Sigmoid colon (tissue), 7 donors: ENCODE data around the gene SDF2. TPM values are rescaled to one million over a fixed set of nuclear protein-coding genes. Genes with fewer than 3 reads are reported as not detected.

Source experiments
- DNase-seq: peaks from one replicate; pipeline ENCODE4 v3.0.0-alpha.2; 2019
- H3K27ac ChIP-seq, 4 donors: fragments of 200-600 bp; sonication (generic); one replicate each; pipeline ENCODE4 v1.5.1; 2016 to 2019; ENCODE audit warnings: mild to moderate bottlenecking in 1 of 4
- H3K27me3 ChIP-seq, 3 donors: fragments of 200-600 bp; sonication (generic); one replicate each; pipeline ENCODE4 v1.5.1; 2019; ENCODE audit warnings: mild to moderate bottlenecking in 1 of 3
- H3K36me3 ChIP-seq, 4 donors: fragments of 200-600 bp; sonication (generic); one replicate each; pipeline ENCODE4 v1.5.1; 2016 to 2019
- H3K4me1 ChIP-seq, 4 donors: fragments of 200-600 bp; sonication (generic); one replicate each; pipeline ENCODE4 v1.5.1; 2017 to 2019
- H3K4me3 ChIP-seq, 4 donors: fragments of 200-600 bp; sonication (generic); one replicate each; pipeline ENCODE4 v1.5.1; 2017 to 2019; ENCODE audit warnings: mild to moderate bottlenecking in 2 of 4, moderate library complexity in 1 of 4
- H3K9me3 ChIP-seq, 4 donors: fragments of 200-600 bp in 3 of 4; sonication (generic) in 3 of 4; one replicate each; pipeline versions ENCODE4 v1.5.1 to v1.6.1; 2013 to 2019
- CTCF ChIP-seq, 4 experiments: fragments of 450-650 bp in 3 of 4; fragments of 200-600 bp in 1 of 4; IDR thresholded peaks; one replicate each; pipeline ENCODE4 v1.5.1; 2016 to 2019; ENCODE audit warnings: antibody characterized with exemption in 4 of 4, mild to moderate bottlenecking in 3 of 4, moderate library complexity in 2 of 4
- EP300 ChIP-seq, 4 donors: sonication (generic); formaldehyde crosslinking; IDR thresholded peaks; one replicate each; pipeline ENCODE4 v1.6.1; 2017; ENCODE audit warnings: antibody characterized with exemption in 4 of 4
- POLR2A ChIP-seq, 2 donors: fragments of 450-650 bp; IDR thresholded peaks; one replicate each; pipeline ENCODE4 v1.6.1; 2016; ENCODE audit warnings: antibody characterized with exemption in 2 of 2, mild to moderate bottlenecking in 2 of 2, moderate library complexity in 2 of 2
- POLR2AphosphoS5 ChIP-seq, 4 donors: sonication (generic); formaldehyde crosslinking; IDR thresholded peaks; one replicate each; pipeline ENCODE4 v1.6.1; 2017; ENCODE audit warnings: antibody characterized with exemption in 4 of 4
- WGBS, 2 donors: extraction: QIAGEN DNeasy Blood & Tissue Kit; methylation state at CpG; one replicate each; pipeline ENCODE4 v1.1.7; 2013; 5-methylcytosine and 5-hydroxymethylcytosine counted together
- intact Hi-C: fragments of 100-400 bp; cut with DNase I; formaldehyde crosslinking; loops from one replicate; pipeline ENCODE4 v1.15.1; 2023
- polyA plus RNA-seq, 3 donors: library from polyadenylated mRNA; stranded (reverse); fragments of 200-250 nt; gene quantifications; one replicate each; pipeline ENCODE4 v1.2.3, GENCODE V29; 2013
- total RNA-seq, 4 donors: library from RNA; depleted of rRNA; stranded (reverse); fragments of >200 nt; gene quantifications; one replicate each; pipeline ENCODE4 v1.1.0, GENCODE V29; 2016
- donor health status: healthy with polysubstance abuse.
- donor health status: Bipolar disorder and iron deficiency.
- donor health status: healthy.

Gene SDF2
- total and polyA plus RNA-seq, 7 donors: 41.8 to 61.8 (median 51.0) TPM

GRCh38 chr17:28657756-28658155, 4.0 kb downstream of the SDF2 start:
- WGBS, 2 donors: 88 to 92% methylated on average over 5 of the region's 5 CpGs
- Histone ChIP-seq H3K4me3 (no peak overlapping the region), H3K9me3 (no peaks in the 10 kb centered on the region), H3K27me3 (no peaks in the 10 kb centered on the region), H3K4me1 (peaks cover 0 to 17% (median 11%) of the 10 kb centered on the region in 4 donors), H3K27ac (no peak overlapping the region), H3K36me3 (peaks cover 3 to 50% (median 11%) of the 10 kb centered on the region in 4 donors)
- intact Hi-C loops: no loop called here
- no peak for DNase-seq
- TF ChIP-seq POLR2A (IDR thresholded peaks at IDR 0.05): no peak
- no peak for TF ChIP-seq POLR2AphosphoS5 (IDR thresholded peaks at IDR 0.05)
- TF ChIP-seq CTCF (IDR thresholded peaks at IDR 0.05): no peak
- no peak for TF ChIP-seq EP300 (IDR thresholded peaks at IDR 0.05)

DNA sequence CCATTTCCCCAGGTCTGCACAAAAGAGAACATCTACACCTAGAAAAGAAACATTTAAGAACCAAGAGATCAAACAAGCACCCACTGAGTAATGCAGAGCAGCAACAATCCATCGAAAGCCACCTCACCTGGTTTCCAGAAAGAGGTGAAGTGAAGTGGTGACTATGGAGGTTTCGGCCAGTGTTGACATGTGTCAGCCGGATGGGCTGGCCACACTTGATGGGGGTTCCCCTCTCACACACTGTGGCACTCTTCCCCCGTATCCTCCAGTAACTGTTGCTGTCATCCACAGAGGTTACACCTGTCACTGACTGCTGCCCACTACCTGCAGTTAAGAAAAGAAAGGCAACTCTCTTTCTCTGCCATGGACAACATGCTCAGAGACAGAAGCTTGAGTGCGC, 6.5 kb downstream of the SDF2 start:
- peaks cover 3 to 64% (median 14%) of the 10 kb centered on the region in 4 donors for H3K36me3 ChIP-seq
- no peaks in the 10 kb centered on the region for H3K27me3 ChIP-seq
- intact Hi-C loops: no loop called here
- WGBS, 2 donors: 93 to 95% methylated on average over 5 of the region's 5 CpGs
- TF ChIP-seq POLR2A (IDR thresholded peaks at IDR 0.05) (no peak), POLR2AphosphoS5 (IDR thresholded peaks at IDR 0.05) (no peak), CTCF (IDR thresholded peaks at IDR 0.05) (no peak), EP300 (IDR thresholded peaks at IDR 0.05) (no peak)
- no peaks in the 10 kb centered on the region for H3K9me3 ChIP-seq
- DNase-seq: no peak
- H3K4me3 ChIP-seq: no peak overlapping the region
- H3K27ac ChIP-seq: no peak overlapping the region
- peaks cover 0 to 8% (median 0%) of the 10 kb centered on the region in 4 donors for H3K4me1 ChIP-seq

- no peak for TF ChIP-seq POLR2AphosphoS5 (IDR thresholded peaks at IDR 0.05)
- TF ChIP-seq POLR2A (IDR thresholded peaks at IDR 0.05): no peak
- Histone ChIP-seq H3K27ac (no peak overlapping the region), H3K9me3 (no peaks in the 10 kb centered on the region), H3K36me3 (peaks cover 0 to 40% (median 4%) of the 10 kb centered on the region in 4 donors), H3K4me3 (no peak overlapping the region), H3K27me3 (no peaks in the 10 kb centered on the region), H3K4me1 (peaks cover 0 to 33% (median 23%) of the 10 kb centered on the region in 4 donors)
- 92 to 94% methylated on average over 2 of the region's 2 CpGs for WGBS, 2 donors
- DNase-seq: no peak
- intact Hi-C loops: loop anchor here (5.0 kb wide), 1 partner anchor 64 kb away; the partner anchor contains the start of gene PROCA1
These were observed 13.0 kb downstream of the SDF2 start for GRCh38 chr17:28648698-28649097.

- no peaks in the 10 kb centered on the region for H3K9me3 ChIP-seq
- DNase-seq: no peak
- H3K4me3 ChIP-seq: peak overlapping the region in 3 of 4 donors; percentile 1 to 99 (median 21)
- intact Hi-C loops: loop anchor here (5.0 kb wide), 1 partner anchor 66 kb away; the partner anchor contains the start of gene PROCA1
- TF ChIP-seq EP300 (IDR thresholded peaks at IDR 0.05) (no peak), POLR2A (IDR thresholded peaks at IDR 0.05) (no peak), POLR2AphosphoS5 (IDR thresholded peaks at IDR 0.05) (no peak), CTCF (IDR thresholded peaks at IDR 0.05) (no peak)
- WGBS, 2 donors: 22 to 61% methylated on average over 12 of the region's 12 CpGs
- no peaks in the 10 kb centered on the region for H3K27me3 ChIP-seq
- H3K27ac ChIP-seq: peak overlapping the region; percentile 91 to 97 (median 95)
- H3K4me1 ChIP-seq: peaks cover 0 to 40% (median 32%) of the 10 kb centered on the region in 4 donors
- H3K36me3 ChIP-seq: peaks cover 4 to 49% (median 8%) of the 10 kb centered on the region in 4 donors
These were observed 15.5 kb downstream of the SDF2 start for GRCh38 chr17:28646039-28646754.

DNA sequence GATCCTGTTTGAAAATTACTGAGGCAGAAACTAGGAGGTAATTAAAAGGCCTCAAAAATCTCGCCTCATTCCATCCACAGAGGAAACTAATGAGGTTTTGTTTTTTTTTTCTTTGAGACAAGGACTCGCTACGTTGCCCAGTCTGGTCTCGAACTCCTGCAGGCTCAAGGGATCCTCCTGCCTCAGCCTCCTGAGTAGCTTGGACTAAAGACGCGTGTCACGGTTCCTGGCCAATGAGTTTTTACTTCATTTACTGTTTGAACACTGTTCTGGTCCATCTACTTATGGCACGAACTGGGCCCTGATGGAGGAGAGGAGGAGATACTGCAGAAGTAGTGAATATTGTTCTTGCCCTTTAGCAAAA, 16.1 kb downstream of the SDF2 start:
- intact Hi-C loops: loop anchor here (2.0 to 5.0 kb wide), 2 partner anchors 15 to 67 kb away; partner anchors contain the start of genes PROCA1 and SDF2
- DNase-seq: peak; percentile 63
- H3K9me3 ChIP-seq: no peaks in the 10 kb centered on the region
- TF ChIP-seq POLR2A (IDR thresholded peaks at IDR 0.05) (no peak), CTCF (IDR thresholded peaks at IDR 0.05) (no peak), POLR2AphosphoS5 (IDR thresholded peaks at IDR 0.05) (no peak), EP300 (IDR thresholded peaks at IDR 0.05) (no peak)
- WGBS, 2 donors: 6 to 30% methylated on average over 8 of the region's 8 CpGs
- H3K4me3 ChIP-seq: peak overlapping the region; percentile 42 to 99 (median 96)
- H3K27me3 ChIP-seq: no peaks in the 10 kb centered on the region
- peaks cover 4 to 49% (median 12%) of the 10 kb centered on the region in 4 donors for H3K36me3 ChIP-seq
- H3K27ac ChIP-seq: peak overlapping the region; percentile 91 to 97 (median 95)
- H3K4me1 ChIP-seq: peaks cover 0 to 40% (median 32%) of the 10 kb centered on the region in 4 donors
